NCI-H1694 (cell line): ENCODE results near the gene CGAS.
A peak's percentile ranks its signal among the peaks of the same experiment; 100 is the strongest.
"Not testable (repeated sequence)": the region's sequence is repeated elsewhere in the genome, so short reads cannot be mapped to it uniquely, and the experiment has no call there.

Experiments used
- DNase-seq: peaks from one replicate; lab custom pipeline; 2025; lab: John Stamatoyannopoulos, UW

The CGAS gene

DNA sequence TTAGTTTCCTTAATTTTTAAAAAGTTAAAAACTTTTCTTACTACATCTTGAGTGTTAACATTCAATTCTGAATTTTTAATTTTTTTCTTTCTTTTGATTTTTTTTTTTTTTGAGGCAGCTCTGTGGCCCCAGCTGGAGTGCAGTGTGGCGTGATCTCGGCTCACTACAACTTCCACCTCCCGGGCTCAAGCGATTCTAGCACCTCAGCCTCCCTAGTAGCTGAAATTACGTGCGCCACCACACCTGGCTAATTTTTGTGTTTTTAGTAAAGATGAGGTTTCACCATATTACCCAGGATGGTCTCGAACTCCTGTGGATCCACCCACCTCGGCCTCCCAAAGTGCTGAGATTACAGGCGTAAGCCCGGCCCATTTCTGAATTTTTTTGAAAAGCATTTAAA is 56.2 kb downstream of the CGAS start:
- no peak for DNase-seq

DNA sequence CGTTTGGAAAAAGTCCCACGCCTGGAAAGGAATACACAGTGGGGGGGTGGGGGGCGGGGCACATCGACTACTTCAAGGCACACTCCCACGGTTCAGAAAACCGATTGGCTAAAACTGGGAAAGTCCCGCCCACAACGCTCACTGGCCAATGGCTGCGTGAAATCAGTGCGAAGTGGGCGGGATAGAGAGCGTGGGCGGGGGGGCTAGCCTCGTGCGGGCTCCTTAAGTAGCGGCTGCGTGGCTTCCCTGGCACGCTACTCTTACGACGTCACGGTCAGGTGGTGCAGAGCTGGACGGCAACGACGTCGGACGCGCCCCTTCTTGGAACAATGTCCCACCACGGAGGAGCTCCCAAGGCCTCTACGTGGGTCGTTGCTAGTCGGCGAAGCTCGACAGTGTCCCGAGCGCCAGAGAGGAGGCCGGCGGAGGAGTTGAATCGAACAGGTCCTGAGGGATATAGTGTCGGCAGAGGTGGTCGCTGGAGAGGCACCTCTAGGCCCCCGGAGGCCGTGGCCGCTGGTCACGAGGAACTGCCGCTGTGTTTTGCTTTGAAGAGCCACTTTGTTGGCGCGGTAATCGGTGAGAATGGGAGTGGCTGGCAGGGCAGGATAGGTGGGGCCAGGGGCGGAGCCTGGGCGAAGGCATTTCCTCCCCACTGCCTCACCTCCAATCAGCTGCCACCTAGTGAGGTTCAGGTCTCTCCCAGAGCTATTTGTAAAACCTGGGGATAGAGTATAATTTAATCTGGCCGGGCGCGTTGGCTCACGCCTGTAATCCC is 57.3 kb downstream of the CGAS start, which contains the start of gene DDX43:
Gene DDX43 (plus strand): TSS at position 252 of the 778 bp plus-strand sequence. CDS start 78 bp downstream, at position 330.
- DNase-seq = peak; percentile 59

DNA sequence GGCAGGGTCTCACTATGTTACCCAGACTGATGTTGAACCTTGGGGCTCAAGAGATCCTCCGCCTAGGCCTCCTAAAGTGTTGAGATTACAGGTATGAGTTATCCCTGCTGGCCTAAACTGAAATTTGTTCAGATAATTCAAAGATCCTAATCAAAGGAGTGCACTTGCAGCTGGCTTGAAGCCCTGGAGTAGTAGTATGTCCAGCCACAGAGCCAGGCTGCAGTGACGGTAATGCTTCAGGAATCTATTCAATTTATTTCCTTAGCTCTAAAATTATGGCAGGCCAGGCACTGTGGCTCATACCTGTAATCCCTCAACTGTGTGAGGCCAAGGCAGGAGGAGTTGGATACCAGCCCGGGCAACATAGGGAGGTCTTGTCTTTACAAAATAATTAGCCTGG is 58.8 kb downstream of the CGAS start:
- no peak for DNase-seq

DNA sequence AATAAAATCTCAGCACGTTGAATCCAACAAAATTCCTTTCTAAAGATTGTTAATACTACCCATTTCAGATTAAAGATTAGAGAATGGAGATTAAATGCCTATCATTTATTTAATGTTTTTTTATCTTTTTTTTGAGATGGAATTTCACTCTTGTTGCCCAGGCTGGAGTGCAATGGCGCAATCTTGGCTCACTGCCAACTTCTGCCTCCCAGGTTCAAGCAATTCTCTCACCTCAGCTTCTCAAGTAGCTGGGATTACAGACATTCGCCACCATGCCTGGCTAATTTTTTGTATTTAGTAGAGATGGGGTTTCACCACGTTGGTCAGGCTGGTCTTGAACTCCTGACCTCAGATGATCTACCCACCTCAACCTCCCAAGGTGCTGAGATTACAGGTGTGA is 59.9 kb downstream of the CGAS start:
- not testable (repeated sequence) for DNase-seq

DNA sequence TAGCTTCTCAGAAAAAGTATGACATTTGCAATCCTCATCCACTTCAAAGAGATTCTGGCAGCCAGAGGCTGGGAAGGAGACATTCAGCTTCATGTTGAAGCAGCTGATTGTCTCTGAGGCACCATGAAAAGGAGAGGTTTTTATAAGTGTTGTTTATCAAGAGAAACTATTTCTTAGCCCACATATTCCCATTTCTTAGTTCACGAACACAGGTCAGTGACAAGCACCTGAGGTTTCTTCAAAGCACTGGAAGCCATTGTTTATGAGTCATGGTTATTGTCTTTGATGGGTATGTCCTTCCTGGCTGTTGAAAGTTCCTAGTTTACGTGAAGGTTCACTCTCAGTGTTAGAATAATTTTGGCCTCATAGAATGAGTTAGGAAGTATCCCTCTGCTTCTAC is 60.4 kb downstream of the CGAS start:
- DNase-seq = no peak

DNA sequence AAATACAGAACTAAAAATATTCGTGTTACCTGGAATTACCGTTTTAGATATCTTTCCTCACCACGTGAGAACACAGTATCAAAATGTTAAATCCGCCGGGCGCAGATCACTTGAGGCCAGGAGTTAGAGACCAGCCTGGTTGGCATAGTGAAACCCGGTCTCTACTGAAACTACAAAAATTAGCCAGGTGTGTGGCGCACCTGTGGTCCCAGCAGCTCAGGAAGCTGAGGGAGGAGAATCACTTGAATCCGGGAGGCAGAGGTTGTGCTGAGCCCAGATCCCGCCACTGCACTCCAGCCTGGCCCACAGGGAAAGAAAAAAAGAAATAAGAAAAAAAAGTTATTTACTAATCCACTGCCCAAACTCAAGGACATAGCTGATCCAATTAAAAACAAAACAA is 62.2 kb downstream of the CGAS start:
- no peak for DNase-seq

DNA sequence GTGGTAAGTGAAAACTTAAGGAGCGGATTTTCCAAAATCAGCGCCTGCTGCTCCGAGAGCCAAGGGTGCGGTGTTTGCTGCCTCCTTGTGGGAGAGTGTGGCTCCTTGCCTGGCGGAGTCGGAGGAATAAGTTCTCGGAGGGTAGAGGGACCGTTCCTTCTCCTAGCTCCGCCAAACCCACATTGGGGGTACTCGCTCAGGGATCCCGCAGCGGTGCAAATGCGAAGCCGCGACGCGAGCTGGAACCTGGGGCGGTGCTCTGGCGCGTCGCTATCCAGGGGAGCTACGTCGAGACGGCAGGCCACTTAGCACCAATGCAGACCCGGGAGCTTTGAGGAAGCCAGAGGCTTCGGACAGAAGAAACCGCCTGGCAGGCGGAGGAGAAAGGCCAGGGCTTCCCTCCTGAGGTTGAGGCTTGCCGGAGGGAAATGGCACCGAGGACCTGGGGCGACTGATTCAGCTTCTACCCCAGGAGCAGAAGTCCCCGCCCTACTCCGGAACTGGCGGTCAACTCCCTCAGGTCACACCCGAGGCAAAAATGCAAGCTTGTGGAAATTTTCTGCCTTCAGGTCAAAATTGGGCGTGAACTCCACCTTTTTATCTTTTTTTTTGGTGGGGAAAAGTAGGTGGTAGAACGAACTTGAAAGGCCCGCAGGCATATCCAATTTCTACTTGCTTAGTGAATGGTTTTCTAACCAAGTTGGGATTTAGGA is 63.1 kb downstream of the CGAS start:
- DNase-seq = no peak

DNA sequence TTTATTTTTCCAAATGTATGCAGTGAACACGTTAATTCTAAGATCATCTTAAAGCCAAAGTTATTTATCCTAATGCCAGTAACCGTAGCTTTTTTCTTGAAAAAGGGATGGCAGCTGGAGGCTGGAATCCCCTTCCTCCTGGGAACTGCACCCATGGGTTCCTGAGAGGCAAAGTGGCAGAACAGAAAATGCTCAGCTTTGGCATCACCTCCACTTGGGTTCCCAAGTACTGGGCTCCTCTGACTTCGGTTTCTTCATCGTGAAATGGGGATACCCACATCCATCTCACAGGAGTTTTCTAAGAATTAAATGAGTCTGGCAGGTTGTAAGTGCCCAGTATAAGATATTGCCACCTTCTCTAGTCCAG is 63.7 kb downstream of the CGAS start:
- DNase-seq = no peak

DNA sequence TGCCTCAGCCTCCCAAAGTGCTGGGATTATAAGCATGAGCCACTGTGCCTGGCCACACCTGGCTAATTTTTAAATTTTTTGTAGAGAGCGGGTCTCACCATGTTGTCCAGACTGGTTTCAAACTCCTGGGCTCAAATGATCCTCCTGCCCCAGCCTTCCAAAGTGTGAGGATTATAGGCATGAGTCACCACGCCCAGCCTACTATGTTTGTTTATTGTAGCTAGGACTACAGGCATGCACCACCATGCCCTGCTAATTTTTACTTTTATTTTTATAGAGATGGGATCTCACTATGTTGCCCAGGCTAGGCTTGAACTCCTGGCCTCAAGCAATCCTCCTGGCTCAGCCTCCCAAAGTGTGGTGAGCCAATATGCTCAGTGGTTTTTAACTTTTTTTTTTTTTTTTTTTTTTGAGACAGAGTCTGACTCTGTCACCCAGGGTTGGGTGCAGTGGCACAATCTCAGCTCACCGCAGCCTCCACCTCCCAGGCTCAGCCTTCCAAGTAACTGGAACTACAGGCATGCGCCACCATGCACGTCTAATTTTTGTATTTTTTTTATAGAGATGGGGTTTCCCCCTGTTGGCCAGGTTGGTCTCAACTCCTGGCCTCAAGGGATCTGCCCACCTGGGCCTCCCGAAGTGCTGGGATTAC is 69.5 kb downstream of the CGAS start:
- no peak for DNase-seq

DNA sequence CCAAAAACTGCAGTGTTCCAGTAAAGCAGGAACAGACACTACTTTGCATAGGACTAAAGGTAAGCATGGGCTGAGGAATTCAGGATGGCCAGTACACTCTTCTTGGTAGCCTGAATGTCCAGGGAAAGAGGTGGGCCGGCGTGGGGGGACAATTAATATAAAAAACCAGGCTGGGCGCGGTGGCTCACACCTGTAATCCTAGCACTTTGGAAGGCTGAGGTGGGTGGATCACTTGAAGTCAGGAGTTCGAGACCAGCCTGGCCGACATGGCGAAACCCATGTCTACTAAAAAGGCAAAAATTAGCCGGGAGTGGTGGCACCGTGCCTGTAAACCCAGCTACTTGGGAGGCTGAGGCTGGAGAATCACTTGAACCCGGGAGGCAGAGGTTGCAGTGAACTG is 70.6 kb downstream of the CGAS start:
- not testable (repeated sequence) for DNase-seq

DNA sequence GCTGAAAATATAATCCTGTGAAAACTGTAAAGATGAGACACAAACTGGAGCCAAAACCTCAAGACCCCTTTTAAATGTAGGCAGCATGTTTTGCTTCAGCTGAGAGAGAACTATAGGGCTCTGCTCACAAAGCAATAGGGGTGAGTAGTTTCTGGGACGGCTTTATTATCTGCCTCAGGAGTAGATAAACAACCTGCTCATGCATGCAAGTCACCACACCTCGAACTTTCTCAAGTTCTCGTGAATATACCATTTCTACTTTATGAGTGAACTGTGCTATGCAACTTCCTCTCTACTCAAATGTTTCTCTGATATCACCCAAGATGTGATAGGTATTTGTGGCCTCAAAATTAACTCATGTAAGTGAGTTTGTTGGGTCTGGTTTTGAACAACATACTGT is 74.9 kb downstream of the CGAS start:
- no peak for DNase-seq

DNA sequence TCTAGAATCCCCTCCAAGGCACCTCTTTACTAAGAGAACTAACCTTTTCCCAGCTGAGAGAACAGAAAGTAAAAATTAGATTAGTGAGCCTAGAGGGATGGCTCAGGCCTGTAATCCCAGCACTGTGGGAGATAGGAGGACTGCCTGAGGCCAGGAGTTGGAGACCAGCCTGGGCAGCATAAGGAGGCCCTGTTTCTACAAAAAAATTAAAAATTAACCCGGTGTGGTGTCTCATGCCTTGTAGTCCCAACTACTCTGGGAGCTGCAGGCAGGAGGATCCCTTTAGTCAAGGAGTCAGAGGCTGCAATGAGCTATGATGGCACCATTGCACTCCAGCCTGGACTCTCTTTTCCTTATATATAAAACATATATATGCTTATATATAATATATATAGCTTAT is 76.9 kb downstream of the CGAS start:
- DNase-seq = no peak
